ENCODE data around the gene GPD1.

GPD1 gene

DNA sequence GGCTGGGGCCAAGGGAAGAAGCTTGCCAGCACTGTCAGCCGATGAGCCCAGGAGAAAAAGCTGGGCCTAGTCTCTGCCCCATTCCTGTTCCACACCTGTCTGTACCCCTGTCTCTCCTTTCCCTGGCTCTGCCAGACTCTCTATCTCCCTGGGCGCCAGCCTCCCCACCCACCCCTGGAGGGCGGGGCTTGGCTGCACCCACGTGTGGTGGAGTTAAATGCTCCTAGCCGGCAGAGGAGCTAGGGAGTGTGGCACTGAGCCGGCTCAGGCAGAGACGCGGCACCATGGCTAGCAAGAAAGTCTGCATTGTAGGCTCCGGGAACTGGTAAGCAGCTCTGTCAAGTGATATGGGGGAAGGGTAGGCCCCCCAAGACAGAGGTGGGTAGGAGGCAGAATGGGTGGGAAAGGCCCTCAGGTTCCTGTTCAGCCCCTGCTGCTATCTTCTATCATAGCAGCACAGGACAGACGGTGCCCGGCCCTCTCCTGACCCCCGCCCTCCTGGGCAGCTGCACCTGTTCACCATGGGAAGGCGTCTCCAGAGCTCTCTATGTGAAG is at the start of gene GPD1:
Gene GPD1, plus strand, starts transcription at position 242 of the 555 bp plus-strand sequence. Its CDS starts 43 bp downstream, at position 285.
- DNase-seq (ENCODE audit: low spot score) = peak; percentile 67

DNA sequence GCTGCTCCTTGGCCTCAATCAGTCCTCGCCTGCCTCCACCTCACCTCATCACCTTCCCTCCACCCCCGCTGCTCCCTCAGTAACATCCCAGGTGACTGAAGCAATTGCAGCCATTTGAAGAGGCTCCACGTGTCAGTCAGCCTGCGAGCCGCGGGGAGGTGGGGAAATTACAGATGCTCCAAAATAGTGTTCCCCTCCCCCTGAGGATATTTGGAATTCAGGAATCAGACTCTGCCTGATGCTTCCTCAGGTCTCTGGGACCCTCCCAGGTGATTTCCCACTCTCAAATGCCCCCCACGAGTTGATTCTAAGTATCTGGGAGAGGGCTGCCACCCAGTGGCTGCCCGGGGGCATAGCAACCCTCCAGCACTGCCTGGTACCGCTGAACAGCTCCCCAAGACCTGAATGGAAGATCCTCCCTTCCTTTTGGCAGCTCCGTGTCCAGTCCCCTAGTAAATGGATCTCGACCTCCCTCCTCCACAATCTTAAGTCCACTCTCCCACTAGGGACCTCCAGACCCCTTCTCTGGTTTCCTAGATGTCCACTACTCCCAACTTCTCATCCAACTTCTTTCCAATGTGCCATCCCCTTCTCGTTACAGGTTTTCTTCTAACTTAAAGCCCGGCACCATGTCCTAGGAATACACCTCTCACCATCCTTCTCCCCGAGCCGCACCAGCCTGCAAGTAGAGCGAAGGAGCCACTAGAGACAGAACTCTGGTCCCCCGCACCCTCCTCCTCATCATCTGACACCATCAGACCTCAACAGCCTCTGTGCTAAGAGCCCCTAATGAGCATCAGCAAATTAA is 47.8 kb upstream of the GPD1 start:
- peak; percentile 83 for DNase-seq (ENCODE audit: low spot score)

DNA sequence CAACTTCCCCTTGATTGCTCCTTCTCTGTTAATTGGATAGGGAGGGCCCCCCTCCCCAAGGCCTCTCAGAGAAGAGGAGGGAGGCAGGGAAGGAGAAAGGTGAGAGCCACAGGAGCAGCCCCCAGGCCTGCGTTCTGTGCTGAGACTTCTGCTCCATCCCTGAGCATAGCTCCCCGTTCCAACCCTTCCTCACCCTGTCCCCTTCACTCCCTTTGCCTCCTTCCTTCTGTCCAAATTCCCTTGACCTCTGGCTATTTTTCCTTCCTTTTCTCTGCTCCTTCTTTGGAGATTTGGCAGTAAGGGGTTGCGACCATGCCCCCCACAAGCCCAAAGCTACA is 47.2 kb upstream of the GPD1 start:
- DNase-seq (ENCODE audit: low spot score) = no peak

DNA sequence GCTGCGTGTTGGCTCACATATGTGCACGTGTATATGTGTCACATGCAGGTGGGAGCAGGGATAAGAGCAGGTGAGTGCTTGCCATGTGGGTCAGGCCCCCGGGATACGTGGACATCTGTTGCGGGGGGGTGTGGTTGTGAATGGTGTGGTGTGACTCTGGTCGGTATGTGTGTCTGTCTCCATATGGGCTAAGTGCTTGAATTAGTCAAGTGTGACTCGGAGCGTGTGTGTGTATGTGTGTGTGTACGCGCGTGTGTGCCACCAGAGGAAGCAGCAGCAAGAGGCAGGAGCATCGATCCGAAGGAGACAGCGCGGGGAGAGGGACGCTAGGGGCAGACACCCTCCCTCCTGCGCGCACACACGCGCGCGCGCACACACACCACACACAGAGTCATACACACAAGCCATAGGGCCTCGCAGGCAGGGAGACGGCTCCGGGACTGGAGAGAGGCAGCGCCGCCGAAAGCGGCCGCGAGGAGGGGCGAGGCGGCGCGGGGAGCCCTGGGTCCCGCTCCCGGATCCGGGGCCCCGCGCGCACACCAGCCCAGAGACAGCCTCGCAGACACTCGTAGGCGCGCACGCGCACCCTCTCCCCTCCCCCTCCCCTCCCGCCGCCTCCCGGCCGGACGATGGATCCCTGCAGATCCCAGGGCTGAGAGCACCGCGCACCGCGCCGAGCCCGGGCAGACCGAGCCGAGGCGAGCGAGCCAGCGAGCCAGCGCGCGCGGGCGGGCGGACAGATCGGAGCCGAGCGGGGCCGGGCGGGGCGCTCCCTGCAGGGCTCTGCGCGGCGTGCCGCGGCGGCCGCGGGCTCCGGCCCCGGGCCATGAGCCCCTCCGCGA is 46.6 kb upstream of the GPD1 start, which contains the start of gene ASIC1:
Gene ASIC1, plus strand, starts transcription at position 597 of the 842 bp plus-strand sequence. CDS start 1,171 bp downstream, outside the sequence.
- DNase-seq (ENCODE audit: low spot score) = peak; percentile 88

DNA sequence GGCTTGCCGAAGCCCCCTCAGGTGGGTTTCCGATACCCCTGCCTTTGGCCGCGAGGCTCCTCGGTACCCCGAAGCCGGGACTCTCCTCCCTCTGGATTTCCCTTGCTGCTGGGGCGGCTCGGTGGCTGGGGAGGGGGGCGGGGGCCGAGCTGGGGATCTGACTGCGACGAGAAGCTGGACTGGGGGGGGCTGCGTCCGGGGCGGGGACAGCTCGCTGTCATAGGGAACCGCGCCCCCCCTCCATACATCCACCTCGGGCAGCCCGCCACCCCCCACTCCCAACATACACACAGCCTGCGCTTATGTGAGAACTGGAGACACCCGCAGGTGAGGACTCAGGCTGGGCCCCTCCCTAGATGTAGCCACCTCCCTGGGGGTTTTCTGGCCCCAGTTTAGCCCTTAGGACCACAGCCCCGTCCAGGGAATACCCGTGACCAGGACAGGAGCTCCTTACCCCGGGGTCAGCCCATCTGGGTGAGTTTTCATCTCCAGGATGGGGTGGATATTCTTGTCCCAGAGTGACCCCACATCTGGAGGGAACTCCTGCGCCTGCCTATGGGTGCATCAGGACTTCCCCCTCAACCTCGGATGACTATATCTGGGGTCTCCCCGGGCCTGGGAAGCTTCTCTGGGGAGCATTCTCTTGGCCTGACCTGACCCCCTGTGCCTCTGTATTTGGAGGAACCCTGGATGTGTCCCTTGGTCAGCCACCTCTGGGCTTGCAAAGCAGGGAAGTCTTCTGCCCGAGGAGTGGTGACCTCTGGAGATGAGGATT is 45.7 kb upstream of the GPD1 start:
- DNase-seq (ENCODE audit: low spot score) = no peak

DNA sequence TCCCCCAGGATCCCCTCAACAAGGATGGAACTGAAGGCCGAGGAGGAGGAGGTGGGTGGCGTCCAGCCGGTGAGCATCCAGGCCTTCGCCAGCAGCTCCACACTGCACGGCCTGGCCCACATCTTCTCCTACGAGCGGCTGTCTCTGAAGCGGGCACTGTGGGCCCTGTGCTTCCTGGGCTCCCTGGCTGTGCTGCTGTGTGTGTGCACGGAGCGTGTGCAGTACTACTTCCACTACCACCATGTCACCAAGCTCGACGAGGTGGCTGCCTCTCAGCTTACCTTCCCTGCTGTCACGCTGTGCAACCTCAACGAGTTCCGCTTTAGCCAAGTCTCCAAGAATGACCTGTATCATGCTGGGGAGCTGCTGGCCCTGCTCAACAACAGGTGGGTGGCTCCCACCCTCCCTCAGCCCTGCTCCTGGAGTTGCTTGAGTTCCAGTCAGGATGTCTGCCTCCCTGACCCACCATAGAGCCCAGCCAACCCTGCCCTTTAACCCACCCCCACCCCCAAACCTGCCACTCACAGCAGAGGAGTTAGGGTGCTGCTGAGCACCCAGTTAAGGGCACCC is 45.0 kb upstream of the GPD1 start:
- DNase-seq (ENCODE audit: low spot score) = no peak

DNA sequence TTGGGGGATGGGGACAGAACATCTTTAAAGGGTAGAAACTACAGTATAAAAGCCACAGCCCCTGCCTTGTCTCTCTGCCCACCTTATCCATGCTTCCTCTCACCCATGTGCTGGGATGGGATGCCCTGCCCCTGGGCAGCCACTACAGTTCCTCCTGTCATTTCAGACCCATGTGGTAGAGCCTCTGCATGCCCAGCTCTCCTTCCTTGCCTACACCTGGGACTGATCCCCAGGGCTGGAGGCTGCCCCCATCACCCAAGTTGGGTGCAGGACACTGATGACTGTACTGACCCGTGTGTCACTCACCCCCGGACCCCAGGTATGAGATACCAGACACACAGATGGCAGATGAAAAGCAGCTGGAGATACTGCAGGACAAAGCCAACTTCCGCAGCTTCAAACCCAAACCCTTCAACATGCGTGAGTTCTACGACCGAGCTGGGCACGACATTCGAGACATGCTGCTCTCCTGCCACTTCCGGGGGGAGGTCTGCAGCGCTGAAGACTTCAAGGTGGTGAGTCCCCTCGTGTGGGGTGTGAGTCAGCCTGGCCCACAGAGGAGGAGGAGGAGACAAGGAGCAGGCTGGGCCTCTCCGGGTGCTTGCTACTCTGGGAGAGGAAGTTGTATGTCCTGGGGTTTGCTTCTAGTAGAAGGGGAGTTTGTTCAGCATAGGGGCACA is 44.2 kb upstream of the GPD1 start:
- no peak for DNase-seq (ENCODE audit: low spot score)

DNA sequence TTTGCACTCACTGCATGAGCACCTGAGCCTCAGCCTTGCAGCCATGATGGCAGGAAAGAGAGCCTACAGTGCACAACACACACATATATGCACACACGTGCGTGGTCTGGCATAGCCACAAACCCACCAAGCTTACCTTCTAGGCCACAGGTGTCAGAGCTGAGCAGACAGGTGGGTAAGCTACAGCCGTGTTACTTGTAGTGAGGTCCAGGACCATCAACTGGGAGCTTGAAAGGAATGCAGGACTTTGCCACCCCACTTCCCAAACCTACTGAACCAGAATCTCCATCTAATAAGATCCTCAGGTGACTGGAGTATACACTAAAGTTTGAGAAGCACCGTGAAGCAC is 43.7 kb upstream of the GPD1 start:
- no peak for DNase-seq (ENCODE audit: low spot score)

DNA sequence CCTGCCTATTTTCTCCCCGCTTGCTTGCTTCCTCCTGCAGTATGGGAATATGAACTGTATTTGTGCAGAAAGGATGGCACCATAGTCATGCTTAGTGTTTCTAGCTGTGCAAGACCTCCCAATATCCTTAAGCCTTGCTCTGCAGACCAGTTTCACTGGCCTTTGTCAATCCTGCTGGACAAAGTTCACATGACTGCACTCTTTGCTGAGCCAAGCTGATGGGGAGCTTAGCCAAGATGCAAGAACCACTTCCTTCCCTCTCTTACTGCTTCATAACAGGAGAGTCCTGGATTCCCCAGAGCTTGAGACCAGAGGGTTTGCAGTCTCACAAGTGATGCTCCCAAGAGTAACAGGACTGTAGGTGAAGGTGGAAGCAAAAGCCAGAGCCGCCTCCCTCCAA is 42.6 kb upstream of the GPD1 start:
- DNase-seq (ENCODE audit: low spot score) = no peak

DNA sequence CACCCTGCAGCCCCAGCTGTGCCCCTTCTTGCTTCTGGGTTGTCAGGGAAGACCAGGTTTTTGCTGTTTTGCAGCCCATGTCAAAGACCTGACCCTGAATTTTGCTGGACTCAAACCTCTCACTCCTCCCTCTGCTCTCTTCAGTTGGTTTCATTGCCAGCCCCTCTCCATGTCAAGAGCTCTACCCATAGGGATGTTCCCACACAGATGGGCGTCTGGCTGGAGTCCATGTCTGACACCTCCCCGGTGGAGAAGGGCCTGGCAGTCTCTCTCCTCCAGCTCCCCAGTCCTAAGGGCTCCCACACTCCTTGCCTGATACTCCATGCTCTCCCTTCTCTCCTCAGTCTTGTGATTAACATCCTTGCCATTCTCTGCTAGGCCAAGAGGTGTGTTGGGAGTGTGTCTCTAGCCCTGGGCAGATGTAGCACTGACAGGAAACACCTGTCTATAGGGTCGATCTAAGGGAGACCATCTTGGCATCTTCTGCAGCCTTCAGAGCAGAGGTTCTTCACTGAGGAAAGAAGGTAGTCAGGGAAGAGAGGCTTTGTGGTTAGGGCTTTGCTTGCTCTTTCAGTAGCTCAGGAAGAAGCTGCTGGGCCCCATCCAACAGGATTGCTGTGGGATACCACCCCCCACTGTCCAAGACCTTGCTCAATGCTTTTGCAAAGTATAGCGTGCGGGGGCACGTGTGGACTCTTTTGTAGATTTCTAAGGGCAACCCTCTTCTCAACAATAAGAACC is 41.7 kb upstream of the GPD1 start:
- DNase-seq (ENCODE audit: low spot score) = no peak

DNA sequence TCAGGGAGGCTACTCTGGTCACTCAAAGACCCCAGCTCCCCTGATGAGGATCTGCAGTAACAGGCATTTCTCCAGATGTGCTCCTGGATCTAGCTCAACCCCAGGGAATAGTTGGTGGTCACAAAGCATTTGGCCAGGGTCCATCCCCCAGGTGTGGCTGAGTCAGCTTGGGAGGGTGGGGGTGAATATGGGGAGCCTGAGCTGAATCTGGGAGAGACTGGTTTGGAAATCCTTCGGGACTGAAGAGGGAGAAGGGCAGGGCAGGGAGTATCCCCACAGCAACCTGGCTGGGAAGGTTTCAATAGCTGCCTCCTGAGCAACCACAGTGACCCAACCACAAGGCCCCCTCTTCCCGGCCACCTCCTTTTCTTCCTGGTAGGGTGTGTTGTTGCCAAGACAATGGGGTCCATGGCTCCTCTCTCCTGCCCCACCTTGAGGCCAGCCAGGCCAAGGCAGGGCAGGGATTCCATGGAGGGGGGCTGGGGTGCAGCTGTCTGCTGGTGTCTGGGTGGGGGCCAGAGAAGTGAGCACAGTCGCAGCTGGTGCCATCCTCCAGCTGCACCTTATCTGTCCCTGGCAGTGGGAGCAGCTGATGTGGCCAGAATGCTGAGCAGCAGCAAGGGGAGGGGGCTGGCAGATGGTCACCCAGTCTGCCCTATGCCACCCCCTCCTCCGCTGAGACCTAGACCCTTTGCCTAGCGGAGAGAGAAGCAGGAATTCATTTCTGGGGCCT is 40.9 kb upstream of the GPD1 start:
- no peak for DNase-seq (ENCODE audit: low spot score)

DNA sequence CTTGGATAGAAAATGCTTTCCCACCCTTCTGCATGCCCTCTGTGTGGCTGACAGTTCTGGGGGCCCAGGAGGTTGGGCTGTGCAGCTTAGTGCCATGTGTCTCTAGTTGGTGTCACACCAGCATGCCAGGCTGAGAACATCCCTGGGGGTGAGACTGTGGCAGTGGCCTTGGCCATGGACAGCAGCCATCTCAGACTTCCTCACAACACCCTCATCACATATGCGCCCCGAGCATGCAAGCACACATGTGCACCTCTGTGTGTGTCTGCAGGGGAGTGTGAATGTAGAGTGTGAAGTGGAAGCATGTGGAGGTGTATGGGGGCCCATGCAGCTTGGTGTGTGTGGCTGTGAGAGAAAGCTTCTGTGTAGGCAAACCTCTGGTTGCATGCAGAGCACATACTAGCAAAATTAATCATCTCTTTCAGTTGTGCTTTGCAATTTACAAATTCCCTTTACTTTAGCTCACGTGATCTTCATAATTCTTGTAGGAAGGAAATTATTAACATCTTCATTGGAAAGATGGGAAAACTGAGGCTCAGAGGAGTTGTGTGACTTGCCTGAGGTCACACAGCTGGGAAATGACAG is 38.0 kb upstream of the GPD1 start:
- no peak for DNase-seq (ENCODE audit: low spot score)

DNA sequence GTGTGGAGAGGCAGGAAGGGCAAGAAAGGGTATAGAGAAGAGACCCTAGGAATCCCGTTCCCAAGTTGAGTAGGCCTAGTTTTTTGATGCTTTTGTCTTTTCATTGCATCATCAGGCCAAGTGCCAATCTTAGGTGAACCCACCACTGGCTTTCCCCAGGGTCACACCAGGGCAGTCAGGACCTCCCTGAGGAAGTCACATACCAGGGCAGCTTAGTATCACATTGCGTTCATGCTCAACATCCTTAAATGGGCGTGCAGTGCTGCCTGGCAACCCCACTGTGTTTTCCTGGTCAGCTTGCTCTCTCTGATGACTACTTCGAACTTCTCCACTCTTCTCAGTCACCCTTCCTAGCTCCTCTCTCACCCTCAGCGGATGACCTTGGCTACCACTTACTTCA is 37.4 kb upstream of the GPD1 start:
- DNase-seq (ENCODE audit: low spot score) = peak; percentile 82

DNA sequence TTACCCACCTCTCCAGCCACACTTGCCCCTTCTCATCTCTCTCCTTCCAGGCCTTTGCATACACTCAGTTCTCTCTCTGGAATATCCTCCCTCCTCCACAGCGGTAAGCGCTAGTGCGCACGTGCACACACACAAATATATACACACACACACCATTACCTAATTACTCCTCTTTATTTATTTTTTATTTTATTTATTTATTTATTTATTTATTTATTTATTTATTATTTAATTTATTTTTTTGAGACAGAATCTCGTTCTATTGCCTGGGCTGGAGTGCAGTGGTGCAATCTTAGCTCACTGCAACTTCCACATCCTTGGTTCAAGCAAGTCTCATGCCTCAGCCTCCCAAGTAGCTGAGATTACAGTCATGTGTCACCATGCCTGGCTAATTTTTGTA is 34.7 kb upstream of the GPD1 start:
- no peak for DNase-seq (ENCODE audit: low spot score)

DNA sequence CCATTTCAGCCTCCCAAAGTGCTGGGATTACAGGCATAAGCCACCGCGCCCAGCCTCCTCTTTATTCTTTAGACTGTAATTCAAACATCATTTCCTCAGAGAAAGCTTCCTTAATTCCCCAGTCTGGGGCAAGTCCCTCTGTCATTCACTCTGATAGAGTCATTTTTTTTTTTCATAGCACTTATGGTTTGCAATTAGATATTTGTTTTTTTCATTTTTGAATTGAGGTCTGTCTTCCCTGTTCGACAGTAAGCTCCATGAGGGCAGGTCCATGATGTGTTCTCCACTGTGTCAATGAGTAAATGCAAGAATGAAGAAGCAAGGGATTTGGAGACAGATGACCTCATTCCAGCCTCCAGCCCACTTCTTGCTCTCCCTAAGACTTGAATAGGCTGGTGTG is 34.3 kb upstream of the GPD1 start:
- DNase-seq (ENCODE audit: low spot score) = no peak

DNA sequence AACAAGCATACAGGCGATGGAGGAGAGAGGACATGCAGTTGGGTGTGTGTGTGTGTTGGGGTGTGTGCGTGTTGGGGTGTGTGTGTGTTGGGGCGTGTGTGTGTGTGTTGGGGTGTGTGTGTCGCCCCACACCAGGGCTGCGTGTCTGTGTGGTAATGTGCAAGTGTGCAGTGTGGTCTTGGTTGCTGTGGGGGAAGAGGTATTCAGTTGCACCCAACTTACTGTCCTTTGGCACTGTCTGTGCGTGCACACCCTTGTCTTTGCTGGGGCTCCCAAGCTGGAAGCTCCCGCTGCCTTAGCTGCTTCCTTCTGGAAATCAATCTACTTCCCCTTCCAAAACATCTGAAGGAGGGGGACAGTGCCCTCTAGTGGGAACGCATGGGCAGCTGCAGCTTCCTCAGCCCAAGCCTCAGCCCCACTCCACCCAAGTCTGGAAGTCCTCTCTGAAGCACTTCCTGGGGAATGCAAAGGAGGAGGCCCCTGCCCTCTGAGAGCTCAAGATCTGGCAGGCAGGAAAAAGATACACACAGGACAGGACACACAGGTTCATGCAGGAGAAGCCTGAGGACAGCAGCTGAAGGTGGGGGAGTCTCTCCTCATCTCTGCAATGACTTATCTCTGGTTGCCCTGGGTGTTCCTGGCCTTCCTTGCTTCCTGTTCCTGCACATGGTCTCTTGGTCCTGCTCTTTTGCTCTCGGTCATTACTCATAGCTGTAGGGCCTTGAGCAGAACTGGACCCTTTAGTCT is 33.3 kb upstream of the GPD1 start:
- peak; percentile 80 for DNase-seq (ENCODE audit: low spot score)

DNA sequence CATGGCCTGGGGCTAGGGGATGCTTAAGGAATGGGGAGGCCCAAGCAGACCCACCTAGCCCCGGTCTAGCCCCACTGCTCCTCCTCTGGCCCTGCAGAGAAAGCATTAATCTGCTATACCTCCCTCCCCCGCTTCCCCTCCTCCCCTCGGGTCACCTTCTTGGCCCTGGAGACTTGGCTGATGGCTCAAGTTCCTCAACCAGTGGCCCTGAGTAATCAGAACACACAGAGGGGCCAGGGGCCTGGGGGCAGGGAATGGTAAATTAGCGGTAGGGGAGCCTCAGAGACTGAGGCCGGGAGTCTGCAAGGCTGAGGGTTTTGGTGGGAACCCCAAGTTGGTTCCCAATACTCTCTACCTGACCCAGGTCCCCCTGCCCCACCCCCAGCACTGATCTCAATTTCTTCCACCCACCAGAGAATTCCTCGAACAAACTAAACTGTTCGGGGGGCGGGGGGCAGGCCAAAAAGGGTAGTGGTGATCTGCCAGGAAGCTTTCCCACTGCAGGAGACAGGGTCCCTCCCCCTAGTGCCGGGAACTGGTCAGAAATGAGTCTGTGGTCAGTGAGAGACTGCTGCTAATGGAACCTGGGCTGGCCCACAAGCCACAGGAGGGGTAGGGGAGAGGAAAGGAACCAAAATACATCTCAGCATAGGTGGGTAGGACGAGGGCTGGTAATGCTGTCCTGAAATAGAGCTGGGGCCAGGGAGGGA is 31.5 kb upstream of the GPD1 start:
- no peak for DNase-seq (ENCODE audit: low spot score)

DNA sequence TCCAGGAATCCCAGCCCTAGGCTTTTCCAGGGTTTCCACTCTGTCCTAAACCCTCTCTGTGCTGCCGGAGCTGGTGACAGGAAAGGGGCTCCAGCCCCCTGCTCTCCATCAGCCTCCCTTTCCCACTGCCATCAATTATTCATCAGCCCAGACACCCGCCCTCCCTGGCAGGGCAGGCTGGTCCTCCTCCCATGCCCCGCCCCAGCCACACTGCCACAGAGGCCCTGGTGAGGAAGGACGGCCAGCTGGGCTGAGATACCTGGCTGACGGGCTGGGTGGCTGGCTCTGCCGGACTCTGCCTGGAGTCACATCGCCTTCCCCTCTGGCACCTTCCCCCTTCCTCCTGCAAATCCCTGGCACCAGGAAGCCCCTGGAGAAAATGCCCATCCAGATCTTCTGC is 30.6 kb upstream of the GPD1 start:
- no peak for DNase-seq (ENCODE audit: low spot score)
